RCC 7860 (cell line): ENCODE measurements around the gene UROC1.
A peak's percentile ranks its signal among the peaks of the same experiment; 100 is the strongest.
"Not testable (repeated sequence)": the region's sequence is repeated elsewhere in the genome, so short reads cannot be mapped to it uniquely, and the experiment has no call there.

ENCODE experiments used
- DNase-seq: peaks from one replicate; pipeline ENCODE4 v3.0.0-alpha.2; 2015; ENCODE audit warnings: low spot score
- FAIRE-seq: peaks from 2 replicates; lab custom pipeline; 2012; peaks lifted over from hg19 to GRCh38; lab: Jason Lieb, UNC

UROC1 gene

DNA sequence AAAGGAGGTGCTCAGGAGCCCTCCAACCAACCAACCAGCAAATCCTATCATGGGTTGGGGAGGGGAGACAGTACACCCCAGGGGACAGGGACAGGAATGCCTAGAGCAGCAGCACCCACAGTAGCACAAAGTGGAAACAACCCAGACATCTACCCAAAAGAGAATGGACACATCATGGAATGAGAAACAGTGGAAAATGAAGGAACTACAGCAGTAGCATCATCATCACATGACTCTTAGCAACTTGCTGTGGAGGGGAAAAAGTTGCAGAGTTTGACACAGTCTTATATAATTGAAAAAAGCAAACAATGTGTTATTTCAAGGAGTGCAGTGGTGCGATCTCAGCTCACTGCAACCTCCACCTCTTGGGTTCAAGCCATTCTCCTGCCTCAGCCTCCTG is 30.1 kb upstream of the UROC1 start:
- DNase-seq (no peak), FAIRE-seq (no peak)

DNA sequence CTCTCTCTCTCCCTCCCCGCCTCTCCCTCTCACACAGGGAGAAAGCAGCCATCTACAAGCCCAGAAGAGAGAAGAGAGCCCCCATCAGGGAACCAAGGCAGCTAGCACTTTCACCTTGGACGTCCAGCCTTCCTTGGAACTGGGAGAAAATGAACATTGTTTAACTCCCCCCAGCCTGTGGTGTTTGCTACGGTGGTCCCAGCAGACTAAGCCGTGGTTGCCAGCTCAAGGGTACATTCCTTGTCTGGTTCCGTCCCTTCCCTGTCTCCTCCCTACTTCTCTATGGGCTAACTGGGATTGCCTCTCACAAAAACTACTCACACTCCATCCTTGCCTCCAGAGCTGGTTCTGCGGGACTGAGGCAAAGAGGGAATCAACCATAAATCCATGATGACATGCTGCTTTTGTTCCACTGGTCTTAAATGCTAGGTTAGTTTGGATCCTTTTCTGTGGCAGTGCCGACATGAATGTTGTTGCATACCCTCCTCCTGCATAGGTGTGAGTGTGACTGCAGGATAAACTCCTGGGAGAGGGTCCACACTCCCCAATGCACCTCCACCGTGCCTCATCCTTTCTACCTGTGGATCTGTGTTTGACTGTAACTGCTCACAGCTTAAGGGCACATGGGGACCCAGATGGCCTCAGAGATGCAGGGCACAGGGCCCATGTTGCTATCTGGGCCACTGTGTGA is 29.1 kb upstream of the UROC1 start:
- no peak for FAIRE-seq

DNA sequence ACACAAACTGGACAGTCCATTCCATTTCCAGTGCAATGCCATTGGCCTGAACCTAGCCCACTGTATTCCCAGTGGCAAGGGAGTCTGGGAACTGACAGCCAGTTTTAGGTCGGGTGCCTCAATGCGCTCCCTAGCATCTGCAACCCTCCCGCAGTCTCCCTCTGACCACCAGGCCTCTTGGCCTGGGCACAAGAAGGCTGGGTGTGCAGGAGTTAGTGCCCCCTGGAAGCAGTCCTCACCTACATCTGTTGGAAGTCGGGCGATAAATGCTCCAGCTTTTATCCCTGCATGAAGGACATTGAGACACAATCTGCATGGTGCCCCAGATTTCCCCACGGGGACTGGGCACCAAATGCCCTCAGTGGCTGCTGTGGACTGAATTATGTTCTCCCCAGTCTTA is 28.4 kb upstream of the UROC1 start:
- FAIRE-seq (no peak), DNase-seq (no peak)

More for the DNA sequence above, 29.1 kb upstream of the UROC1 start:
- no peak for DNase-seq

DNA sequence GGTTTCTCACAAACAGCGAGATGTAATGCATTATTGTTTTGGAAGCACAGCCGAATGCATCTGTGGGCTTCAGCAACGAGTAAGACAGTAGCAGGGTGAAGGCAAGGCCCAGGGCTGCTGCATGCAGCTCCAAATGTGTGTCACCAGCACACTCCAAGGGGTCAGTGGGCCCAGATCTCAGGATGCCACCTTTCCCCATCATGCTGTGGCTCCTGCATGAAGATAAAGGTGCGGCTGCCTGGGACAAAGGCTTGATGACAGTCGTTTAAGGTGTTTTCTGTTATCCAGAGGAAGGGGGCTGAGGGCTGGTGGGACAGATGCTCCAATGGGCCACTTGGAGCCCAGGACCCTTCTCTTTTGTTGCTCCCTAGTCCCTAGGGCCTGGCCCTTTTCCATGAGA is 28.0 kb upstream of the UROC1 start:
- no peak for FAIRE-seq
- no peak for DNase-seq

DNA sequence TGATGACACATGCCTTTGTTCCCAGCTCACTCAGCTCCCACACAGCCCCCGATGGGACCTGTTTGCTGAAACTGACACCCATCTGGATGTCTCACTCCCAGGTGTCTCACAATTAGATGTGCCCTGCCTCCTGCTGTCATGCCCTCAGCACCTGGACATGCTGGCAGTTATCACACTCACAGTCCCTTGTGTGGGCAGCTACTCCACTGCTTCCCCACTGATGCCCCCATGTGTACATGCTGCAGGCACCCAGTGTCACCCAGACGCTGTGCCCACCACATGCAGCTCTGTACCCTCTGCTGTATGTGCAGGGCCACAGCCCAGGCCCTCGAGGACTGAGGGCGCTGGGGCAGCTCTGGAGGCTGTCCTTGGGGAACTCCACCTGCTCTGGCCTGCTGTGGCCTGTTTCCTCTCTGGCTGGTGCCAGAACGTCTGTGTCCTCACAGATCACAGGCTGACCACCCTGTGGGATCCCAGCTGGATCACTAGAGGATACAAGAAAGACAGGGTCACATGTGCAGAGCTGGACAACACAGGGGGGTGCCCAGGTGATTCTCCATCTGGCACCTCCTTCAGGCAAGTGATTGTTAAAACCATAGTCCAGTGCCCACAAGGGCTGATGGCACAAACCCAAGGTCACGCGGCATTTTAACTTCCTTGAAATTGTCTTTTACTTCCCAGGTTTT is 27.2 kb upstream of the UROC1 start:
- FAIRE-seq (no peak), DNase-seq (no peak)

DNA sequence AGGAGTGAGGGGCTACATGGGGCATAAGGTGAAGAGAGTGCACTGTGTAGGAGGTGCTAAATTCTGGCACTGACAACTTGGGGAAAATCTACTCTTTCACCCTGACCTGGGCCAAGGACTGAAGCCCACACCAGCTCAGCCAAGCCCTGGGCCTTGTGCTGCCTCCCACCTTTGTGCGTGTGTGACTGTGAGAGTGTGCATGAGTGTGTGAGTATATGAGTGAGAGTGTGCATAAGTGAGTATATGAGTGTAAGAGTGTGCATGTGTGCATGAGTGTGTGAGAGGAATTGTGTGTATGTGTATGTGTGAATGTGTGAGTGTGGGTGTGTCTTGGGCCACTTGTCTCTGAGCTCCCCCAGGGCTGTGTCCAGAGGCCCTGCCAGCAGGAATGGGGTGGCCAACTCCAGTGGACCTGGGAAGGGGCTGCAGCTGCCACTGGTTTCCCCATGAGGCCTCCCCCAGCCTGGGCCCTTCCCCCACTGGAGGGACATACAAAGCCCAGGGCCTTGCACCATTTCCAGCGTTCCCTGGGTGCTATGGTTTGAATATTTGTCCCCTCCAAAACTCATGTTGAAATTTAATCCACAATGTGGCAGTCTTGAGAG is 26.0 kb upstream of the UROC1 start:
- DNase-seq, result no peak
- no peak for FAIRE-seq

DNA sequence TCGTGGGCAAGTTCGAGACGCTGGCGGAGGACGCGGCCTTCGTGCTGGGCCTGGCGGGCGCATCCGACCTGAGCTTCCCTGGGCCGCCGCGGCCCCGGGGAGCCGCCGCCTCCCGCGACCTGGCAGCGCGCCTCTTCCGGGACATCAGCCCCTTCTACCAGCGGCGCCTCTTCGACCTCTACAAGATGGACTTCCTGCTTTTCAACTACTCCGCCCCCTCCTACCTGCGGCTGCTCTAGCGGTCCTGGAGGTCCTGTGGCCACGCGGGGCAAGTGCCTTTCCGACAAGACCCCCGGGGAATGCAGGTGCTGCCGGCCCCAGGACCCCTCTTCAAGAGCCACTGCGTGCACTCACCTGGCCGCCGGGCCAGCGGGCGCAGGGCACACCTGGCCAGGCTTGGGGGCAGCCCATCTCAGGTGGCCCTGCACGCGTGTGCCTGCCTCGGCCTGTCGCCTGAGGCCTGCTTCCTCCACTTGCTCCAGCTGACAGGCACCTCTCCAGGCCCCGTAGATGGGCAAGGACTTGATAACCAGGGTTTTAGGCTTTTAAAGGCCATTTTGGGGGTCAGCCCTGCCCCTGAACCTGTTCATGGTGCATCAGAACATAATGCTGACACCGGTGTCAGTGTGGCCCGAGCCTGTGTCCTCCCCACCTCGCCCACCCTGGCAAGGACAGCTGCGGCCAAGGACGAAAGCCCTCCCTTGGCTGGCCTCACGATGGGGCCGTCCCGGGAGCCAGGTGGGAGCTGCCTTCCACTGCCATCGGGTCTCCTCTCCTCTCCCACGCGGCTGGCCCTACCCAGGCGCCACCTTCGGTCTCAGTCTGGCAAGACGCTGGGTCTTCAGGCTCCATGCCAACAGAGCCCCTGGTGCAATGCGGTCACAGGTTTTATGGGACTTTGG is 25.0 kb upstream of the UROC1 start:
- FAIRE-seq (no peak), DNase-seq (no peak)

DNA sequence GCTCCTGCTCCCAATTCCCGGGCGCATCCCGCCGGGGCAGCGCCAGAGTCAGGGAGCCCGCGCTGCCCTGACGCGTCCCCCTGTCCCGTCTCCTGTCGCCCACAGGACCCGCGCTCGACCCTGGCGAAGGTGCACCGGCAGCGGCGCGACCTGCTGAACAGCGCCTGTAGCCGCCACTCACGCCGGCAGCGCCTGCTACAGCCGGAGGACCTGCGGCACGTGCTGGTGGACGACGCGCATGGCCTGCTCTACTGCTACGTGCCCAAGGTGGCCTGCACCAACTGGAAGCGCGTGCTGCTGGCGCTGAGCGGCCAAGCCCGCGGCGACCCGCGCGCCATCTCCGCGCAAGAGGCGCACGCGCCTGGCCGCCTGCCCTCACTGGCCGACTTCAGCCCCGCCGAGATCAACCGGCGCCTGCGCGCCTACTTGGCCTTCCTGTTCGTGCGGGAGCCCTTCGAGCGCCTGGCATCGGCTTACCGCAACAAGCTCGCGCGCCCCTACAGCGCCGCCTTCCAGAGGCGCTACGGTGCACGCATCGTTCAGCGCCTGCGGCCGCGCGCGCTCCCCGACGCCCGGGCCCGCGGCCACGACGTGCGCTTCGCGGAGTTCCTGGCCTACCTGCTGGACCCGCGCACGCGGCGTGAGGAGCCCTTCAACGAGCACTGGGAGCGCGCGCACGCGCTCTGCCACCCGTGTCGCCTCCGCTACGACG is 24.2 kb upstream of the UROC1 start:
- DNase-seq, result no peak
- no peak for FAIRE-seq

DNA sequence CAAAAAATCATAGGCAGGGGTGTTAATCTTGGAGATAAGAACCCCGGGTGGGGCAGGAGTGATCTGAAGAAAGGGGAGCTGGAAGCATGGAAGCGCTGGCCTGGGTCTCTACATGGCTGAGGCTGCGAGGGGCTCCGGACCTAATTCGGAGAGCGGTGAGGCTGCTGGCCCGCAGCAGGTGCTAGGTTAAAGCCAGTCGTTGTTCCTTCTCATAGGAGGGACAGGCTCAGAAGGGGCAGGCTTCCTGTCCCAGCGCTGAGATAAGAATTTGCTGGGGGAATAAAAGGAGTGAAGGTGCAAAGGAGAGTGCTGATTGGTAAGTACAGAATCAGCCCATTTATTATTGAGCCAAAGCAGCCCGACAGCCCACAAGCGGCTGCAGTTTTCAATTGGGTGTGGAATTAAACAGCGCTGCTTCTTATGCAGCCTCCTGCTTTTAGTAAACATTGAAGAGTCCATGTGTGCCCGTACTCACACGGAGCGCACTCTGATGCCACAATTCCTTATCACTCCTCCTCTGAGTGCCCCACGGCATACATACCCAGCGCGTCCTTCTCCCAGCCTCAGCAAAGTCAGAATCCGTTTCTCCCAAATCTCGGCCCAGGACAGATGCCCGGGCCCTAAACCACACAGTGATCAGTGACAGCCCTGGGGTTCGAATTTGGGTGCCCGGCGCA is 23.5 kb upstream of the UROC1 start:
- no peak for DNase-seq
- FAIRE-seq, result no peak

DNA sequence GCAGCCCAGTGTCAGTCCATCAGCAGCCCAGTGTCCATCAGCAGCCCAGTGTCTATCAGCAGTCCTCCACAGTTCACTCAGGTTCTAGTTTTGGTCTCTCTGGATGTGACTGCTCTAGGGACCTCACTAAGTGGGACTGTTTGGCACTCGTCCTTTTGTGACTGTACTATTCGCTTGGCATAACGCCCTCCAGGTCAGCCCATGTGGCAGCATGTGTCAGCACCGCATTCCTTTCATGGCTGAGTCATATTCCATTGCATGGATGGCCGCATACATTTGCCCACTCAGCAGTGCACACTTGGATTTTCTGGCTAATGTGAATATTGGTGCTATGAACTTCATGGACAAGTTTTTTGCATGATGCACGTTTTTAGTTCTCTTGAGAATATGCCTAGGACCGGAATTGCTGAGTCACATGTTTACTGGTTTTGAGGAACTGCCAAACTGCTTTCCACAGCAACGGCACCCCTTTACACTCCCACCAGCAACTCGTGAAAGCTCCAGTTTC is 22.8 kb upstream of the UROC1 start:
- DNase-seq, result peak; percentile 93
- peak; percentile 97 for FAIRE-seq

DNA sequence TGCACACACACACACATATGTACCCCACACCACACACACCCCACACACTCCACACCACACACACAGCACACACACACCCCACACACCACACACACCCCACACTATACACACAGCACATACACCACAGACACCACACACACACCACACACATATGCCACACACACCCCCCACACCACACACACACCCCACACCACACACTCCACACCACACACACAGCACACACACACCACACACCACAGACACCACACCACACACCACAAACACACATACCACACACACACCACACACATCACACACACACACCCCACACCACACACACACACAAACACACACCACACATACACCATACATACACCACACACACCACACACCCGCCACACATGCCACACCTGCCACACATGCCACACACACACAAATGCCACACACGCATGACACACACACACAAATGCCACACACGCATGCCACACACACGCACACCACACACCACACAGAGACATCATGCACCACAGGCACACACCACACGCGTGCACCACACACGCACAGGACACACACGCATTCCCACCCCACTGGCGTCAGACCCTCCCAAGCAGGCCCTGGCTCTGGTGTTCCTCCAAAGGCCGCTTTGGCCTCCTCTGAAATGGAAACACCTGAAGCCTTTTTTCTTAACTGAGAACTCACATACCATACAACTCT is 22.1 kb upstream of the UROC1 start:
- no peak for DNase-seq
- no peak for FAIRE-seq

DNA sequence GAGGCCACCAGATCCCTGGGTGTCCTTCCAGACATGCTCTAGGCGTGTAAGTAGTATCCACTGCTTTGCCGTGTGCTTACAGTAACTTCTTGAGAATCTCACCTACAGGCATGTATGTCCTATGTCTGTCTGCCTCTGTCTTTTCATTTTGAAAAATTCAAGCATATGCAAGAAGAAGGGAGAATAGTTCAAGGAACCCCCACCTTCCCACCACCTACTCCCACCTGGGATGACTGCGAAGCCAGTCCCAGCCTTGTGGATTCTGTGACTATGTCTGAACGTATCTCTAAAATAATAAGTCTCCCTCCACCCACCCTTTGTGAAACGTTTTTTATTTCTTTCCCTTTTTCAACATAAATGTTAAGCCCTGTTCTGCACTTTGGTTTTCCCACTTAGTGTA is 21.4 kb upstream of the UROC1 start:
- no peak for FAIRE-seq
- DNase-seq, result no peak

DNA sequence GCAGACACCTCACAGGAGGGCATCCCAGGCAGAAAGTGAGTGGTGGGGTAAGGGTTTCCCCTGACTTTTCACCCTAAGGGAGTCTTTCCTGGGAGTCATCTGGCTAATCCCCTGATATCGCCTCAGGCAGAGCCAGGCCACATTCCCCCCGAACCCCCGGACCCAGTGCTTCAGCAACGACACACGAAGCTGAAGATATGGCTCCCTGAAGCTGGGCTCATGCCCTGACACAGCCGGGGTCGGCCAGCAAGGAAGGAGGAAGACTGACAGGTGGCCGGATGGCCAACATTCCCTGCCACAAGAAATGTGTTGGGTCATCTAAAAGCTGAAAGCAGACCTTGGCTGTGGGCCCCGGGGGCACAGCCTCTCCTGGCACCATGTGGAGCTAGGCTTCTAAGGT is 20.7 kb upstream of the UROC1 start:
- no peak for DNase-seq
- FAIRE-seq, result no peak

DNA sequence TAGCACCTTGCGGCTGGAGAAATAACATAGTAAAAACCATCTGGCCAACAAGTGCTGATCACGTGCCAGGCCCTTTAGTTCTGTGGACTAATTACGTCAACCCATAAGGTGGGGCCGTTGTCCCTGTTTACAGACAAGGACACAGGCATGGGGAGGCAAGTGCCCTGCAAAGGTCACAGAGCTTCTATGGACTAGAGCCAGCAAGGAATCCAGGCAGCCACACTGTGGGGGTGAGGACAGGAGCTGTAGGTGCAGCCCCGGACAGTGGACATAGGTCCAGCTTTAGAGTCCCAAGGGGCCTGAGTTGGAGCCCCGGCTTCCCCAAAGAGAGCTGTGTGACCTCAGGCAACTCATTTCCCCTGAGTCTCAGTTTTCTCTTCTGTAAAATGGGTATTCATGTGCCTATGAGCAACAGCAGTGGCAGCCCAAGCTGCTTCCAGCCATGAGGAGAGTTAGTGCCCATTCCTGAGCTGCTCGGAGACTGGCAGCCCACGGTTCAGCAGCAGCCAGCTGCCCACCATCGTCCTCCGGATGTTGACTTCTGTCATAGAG is 20.2 kb upstream of the UROC1 start:
- DNase-seq (no peak), FAIRE-seq (no peak)

DNA sequence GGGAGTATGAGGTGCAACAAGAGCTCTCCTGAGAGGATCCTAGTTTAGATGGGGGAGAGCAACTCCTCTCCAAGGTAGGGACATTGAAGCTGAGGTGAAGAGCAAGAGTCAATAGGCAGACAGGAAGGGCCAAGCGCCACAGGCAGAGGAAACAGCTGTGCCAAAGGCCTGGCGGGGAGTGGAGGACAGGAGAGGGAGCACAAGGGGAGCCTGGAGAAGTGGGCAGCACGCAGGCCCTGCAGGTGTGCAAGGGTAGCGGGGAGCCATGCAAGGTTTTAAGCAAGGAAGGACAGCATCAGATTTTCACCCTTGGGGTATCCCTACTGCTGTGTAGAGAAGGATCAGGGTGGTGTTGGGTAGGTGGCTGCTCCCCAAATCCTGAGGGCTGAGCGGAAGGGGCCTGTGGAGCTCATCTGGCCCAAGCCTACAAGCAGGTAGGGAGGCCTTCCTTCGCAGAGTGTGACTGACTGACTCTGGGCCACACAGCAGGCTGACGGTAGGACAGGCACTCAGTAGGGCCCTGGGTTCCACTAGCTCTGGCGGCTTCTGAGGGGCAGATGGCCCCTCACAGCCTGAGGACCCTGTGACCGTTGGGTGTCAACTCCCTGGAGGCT is 19.6 kb upstream of the UROC1 start:
- DNase-seq (no peak), FAIRE-seq (no peak)

DNA sequence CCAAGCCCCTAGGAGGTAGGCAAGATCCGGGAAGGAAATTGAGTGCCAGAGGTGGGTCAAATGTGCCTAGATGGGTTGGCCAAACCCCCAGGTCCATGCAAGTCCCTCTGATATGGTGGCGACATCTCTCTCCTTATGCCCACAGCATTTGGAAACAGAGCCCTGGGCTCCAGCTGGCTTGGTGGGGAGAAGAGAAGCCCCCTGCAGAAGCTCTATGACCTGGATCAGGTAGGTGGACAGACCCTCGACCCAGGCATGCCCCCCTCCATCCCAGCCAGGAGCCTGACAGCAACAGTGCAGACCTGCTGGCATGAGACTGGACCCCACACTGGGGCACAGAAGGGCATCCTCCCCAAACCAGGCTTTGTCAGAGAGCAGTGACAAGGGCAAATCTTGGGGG is 18.6 kb upstream of the UROC1 start:
- DNase-seq (no peak), FAIRE-seq (no peak)

DNA sequence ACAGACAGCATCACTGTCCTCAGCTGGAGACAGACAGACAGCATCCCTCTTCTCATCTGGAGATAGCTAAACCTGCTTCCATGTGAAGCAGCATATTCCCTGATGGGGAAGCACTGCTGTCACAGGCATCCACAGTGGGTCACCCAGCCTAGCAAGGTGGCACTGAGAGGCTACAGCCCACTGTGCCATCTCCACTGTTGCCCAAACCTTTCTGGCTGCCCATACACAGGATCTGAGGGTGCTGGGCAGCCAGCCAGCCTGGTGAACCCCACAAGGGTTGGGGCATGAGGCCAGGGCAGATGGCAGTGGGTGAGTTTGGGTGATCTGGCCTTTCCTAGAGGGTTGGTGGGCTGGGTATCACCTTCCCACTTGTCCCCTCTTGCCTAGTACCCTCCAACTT is 18.1 kb upstream of the UROC1 start:
- DNase-seq (no peak), FAIRE-seq (no peak)

DNA sequence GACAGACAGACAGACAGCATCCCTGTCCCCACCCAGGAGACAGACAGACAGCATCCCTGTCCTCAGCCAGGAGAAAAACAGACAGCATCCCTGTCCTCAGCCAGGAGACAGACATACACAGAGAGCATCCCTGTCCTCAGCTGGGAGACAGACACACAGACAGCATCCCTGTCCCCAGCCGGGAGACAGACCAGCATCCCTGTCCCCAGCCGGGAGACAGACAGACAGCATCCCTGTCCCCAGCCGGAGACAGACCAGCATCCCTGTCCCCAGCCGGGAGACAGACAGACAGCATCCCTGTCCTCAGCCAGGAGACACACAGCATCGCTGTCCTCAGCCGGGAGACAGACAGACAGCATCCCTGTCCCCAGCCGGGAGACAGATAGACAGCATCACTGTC is 17.1 kb upstream of the UROC1 start:
- not testable (repeated sequence) for DNase-seq, FAIRE-seq

DNA sequence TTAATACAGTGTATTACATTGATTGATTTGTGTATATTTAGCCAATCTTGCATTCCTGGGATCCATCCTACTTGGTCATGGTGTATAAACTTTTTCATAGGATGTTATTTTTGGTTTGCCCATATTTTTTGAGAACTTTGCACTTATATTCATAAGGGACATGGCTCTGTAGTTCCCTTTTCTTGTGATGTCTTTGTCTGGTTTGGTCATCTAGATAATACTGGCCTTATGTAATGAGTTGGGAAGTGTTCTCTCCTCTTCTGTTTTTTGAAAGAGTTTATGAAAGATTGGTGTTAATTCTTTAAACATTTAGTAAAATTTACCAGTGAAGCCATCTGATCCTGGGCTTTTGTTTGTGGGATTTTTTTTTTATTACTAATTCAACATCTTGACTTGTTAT is 15.9 kb upstream of the UROC1 start:
- DNase-seq, result no peak
- FAIRE-seq, result no peak
